SW480 (cell line): ENCODE data around the gene DPF3.

ENCODE experiments used
- DNase-seq: peaks from one replicate; pipeline ENCODE4 v3.0.0-alpha.2; 2016; ENCODE audit warnings: low spot score

DPF3 gene

DNA sequence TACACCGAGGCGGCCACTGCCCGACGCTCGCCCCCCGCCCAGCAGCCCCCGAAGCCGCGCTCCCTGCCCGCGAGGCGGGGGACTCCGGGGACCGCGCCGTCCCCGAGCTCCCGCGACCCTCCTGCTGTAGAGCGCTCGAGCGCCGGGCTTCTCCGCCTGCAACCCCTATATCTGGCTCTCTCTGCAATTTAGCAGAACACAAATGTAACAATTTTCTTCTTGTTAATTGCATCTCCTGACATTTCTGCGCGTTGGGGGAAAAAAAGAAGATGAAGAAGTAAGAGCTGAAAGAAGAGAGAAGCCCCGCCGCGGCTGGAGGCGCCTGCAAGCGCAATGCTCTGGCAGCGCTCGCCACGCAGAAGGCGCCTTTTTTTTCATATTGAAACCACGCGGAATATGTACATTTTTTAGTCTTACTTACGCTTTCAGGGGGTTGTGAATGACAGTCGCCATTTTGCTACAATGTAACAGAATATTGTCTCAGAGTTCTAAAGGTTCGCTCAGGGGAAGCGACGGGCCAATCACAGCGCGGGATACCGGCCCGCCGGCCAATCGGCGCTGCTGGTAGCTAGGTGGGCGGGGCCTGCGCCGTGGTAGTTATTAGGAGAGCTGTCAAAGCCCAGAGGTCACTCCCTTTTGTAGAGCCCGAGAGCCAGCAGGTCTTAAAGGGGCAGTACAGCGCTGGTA is at the start of gene DPF3:
Gene DPF3 (minus strand): TSS at position 466 of the 687 bp plus-strand sequence. CDS start 13 bp downstream, at position 453.
- DNase-seq, result peak; percentile 99

DNA sequence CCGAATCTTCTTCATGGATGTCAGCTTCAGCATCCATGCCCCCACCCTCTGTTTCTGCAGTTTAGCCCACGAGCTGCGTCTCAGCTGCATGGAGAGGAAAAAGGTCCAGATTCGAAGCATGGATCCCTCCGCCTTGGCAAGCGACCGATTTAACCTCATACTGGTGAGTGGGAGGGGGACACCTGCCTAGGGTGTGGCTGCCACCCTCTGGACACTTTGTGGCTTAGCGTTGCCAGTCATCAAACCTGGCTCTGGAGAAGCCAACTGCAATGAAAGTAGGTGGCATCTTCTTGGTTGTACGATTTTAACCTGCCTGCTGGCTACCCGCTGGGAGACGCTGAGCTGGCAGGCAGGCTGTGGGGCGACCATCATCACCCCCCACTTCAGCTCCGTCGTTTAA is 49.0 kb upstream of the DPF3 start:
- DNase-seq, result no peak

DNA sequence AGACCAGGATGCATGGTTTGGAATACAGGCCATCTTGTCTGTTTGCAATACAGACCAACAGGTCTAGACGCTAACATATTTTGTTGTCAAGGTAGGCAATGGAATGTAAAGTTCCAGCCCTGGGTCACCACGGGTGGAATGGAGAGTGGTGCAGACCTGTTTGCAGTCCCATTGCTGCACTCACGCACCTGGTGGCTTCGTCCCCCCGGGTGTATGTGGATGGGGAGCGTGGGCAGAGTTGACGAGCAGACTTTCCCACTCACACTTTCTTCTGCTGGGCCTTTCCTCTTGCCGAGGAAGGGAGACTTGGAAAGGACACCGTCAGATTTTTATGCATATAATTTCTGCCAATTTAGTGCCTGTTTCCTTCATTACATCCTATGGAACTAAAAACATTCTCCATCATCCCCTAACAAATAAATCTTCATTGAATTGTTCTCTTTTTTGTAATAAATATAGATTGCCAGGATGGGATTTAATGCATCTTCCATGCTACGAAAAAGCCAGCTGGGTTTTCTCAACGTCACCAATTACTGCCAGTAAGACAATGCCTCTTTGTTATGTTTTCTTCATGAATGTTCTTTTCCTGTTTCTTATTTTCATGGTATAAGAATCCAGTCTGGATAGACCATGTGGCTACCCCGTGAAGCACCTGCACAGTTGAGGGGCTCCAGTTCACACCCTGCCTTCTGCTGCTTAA is 47.5 kb upstream of the DPF3 start:
- no peak for DNase-seq

GRCh38 chr14:72939630-72940029 is 45.7 kb upstream of the DPF3 start:
- no peak for DNase-seq

- DNase-seq, result no peak
These were observed 39.0 kb upstream of the DPF3 start for GRCh38 chr14:72932893-72933292.

DNA sequence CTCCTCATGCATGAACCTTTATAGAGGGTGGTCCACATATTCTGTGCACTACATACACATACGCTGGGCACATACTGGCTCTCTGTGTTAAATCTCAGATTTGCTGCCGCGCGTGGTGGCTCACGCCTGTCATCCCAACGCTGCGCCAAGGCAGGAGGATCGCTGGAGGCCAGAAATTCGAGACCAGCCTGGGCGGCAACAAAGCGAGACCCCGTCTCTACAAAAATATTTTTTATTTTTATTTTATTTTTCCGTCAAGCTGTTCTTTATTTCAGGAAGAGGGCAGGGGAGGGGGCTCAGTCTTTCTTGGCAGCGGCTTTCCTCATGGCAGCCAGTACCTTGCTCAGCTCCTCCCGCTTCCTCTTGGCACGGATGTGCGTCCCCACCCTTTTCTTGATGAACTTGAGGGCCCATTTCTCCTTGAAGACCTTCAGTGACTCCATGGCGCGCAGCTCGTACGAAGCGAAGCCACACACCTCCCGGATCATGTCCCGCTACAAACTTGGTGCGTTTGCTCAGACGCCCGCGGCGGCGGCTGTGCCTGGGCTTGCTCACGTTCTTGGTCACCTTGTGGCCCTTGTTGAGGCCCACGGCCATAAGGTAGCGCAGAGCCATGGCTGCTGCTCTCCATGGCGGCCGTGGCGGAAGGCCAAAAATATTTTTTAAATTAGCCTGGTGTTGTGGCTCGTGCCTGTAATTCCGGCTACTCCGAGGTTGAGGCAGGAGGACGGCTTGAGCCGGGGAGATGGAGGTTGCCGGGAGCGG is 35.6 kb upstream of the DPF3 start:
- no peak for DNase-seq

DNA sequence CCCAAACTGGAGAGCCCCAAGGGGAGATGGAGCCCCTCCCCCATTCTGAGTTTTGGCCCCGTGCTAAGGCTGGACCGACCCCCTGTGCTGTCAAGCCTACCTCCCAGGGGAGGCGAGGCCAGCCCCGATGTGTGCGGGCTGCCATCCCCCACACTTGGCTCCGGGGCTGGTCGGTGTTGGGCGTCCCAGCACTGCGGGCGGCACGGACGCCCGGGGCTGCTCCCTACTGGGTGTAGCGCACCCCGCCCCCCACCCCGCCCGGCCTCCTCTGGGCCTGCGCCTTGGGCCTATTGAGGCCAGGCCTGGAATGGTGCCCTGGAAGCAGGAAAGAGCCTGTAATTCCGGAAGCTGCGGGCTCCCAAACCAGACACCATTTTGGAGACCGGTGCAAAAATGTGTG is 35.0 kb upstream of the DPF3 start:
- DNase-seq, result no peak

- peak; percentile 99 for DNase-seq
These were observed 32.6 kb upstream of the DPF3 start, which contains the start of gene DCAF4 for GRCh38 chr14:72926292-72927028. Gene DCAF4 (plus strand): TSS chr14:72926464. CDS start chr14:72937979, 11,515 bp downstream.

DNA sequence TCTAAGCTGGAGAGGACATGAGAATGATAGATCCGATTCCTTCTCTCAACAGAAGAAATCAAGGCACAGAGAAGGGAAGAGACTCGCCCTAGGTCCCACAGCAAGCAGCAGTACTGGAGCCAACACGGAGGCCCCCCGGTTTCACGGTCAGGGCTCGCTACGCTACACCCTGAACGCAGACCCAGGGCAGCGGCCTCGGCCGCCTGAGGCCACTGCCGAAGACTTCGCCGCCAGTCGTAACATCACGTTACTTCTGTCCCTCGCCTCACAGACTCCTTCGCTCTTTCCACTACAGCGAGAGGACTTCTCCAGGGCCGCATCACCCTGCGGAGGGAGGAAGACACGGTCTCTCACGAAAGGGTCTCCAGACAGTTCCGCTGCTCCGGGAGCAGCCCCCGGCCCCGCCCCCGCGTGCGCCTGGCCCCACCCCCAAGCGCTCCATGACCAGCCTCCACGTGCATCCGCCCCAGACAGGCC is 32.0 kb upstream of the DPF3 start:
- no peak for DNase-seq

- no peak for DNase-seq
These were observed 31.4 kb upstream of the DPF3 start for GRCh38 chr14:72925171-72925759.

DNA sequence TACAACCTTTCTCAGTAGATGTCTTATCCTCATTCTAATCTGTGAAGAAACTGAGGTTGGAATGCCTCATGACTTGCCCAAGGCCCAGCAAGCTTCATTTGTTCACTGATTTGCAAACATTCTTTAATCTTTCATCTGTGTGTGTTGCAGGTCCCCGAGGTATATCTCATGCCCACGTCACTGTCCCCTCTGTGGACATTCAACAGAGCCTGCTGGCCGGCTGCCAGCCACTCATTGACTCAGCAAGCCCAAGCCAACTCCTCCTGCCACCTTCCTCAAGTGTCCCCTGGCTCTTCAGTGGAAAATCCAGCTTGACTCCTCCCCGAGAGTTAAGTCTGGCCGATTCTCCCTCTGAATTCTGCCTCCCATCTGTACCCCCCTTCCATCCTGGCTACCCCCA is 30.4 kb upstream of the DPF3 start:
- DNase-seq, result no peak

DNA sequence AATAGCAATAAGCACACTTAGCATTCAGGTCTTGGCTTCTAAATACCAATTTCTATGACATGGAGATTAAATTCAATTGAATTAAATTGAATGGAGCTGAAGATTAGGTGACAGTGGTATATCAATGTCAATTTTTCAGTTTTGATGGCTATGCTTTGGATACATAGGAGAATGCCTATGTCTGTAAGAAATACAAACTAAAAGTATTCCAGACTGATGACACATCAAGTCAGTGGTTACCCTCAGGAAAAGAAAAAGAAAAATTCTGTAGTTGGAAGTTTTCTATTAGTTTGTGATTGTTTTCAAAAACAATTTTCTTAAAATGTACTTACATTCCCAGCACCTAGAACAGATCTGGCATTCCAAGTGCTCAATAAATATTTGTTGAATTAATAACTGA is 27.5 kb upstream of the DPF3 start:
- no peak for DNase-seq

DNA sequence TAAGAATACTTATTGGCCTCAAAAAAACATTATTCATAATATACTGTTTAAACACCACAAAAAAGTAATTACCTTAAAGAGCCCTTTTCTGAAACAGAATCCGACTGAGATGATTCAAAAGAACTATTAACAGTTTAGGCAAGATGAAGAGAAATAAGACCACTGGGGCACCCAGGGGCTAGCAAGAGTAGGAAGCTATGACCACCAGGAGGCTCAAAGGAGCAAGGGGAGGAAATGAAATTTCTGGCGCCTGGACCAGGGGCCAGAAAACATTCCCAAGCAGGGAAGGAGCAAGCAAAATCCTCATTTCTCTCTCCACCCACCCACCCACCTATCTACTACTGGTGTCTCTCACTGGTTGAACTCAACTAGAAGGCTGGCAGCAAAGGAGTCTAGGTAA is 26.1 kb upstream of the DPF3 start:
- DNase-seq, result no peak

GRCh38 chr14:72917094-72917802 is 23.3 kb upstream of the DPF3 start:
- no peak for DNase-seq

DNA sequence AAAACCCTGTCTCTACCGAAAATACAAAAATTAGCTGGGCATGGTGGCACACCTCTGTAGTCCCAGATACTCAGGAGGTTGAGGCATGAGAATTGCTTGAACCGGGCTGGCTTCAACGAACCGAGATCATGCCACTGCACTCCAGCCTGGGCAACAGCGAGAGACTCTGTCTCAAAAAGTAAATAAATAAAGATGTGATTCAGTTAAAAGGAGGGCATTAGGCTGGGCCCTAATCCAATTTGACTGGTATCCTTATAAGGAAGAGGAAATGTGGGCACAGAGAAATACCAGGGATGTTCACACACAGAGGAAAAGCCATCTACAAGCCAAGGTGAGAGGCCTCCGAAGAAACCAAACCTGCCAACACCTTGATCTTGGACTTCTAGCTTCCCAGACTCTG is 22.3 kb upstream of the DPF3 start:
- no peak for DNase-seq

GRCh38 chr14:72913809-72914208 is 19.9 kb upstream of the DPF3 start:
- DNase-seq, result no peak

- DNase-seq, result no peak
These were observed 15.3 kb upstream of the DPF3 start for GRCh38 chr14:72909163-72909562.

DNA sequence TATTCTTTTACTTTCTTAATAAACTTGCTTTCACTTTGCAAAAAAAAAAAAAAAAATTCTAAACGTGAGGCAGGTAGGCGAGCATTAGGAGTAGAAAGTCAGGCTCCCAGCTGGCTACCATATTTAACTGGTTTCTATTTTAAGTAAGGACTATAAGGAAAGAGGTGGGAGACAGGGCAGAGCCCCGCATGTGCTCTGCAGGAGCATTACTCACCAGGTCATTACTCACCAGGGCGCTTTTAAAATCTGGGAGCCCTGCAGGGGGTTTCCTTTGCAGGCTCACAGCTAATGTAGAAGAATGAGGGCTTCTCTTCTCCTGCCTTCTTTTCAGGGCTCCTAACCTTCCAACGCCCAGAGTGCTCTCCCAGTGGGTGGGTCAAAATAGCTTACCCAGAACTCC is 14.0 kb upstream of the DPF3 start:
- peak; percentile 24 for DNase-seq

DNA sequence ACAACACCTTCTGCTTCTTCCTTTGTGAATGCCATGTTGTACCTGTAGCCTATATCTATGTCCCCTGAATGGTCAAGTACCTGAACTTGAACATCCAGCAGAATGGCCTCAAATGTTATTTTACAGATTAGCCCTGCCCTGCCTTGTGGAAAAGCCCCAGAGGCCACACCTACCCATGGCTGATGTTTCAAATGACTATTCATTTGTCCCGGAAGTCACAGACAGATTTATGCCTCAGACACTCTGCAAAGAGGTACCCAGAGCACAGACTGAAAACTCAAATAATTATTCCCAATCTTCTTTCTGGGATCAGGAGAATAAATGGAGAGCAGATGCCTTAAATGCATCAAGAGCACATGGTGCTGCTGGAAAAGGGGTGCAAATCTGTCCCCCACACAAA is 13.0 kb upstream of the DPF3 start:
- no peak for DNase-seq

GRCh38 chr14:72906316-72906715 is 12.4 kb upstream of the DPF3 start:
- no peak for DNase-seq
